Measurements from ENCODE around the gene ZNF496. TPM values are rescaled to one million over a fixed set of nuclear protein-coding genes. Genes with fewer than 3 reads are reported as not detected.
"Not testable (repeated sequence)": the region's sequence is repeated elsewhere in the genome, so short reads cannot be mapped to it uniquely, and the experiment has no call there.

Gene ZNF496
- total RNA-seq, 6 experiments from 2014 or later: 3.7 to 5.8 (median 5.3) TPM

GRCh38 chr1:247291161-247291560 lies 40.5 kb downstream of the ZNF496 start:
- TF ChIP-seq, protein P1, sequence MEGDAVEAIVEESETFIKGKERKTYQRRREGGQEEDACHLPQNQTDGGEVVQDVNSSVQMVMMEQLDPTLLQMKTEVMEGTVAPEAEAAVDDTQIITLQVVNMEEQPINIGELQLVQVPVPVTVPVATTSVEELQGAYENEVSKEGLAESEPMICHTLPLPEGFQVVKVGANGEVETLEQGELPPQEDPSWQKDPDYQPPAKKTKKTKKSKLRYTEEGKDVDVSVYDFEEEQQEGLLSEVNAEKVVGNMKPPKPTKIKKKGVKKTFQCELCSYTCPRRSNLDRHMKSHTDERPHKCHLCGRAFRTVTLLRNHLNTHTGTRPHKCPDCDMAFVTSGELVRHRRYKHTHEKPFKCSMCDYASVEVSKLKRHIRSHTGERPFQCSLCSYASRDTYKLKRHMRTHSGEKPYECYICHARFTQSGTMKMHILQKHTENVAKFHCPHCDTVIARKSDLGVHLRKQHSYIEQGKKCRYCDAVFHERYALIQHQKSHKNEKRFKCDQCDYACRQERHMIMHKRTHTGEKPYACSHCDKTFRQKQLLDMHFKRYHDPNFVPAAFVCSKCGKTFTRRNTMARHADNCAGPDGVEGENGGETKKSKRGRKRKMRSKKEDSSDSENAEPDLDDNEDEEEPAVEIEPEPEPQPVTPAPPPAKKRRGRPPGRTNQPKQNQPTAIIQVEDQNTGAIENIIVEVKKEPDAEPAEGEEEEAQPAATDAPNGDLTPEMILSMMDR (IDR thresholded peaks at IDR 0.05): no peak
- no peak for TF ChIP-seq POLR2A (IDR thresholded peaks at IDR 0.05)
- WGBS (ENCODE audit: insufficient coverage, low coverage, low lambda C conversion rate, missing lambda C conversion rate): no CpG with 5 or more reads among the region's 9 CpGs
- DNase-seq: no peak
- Histone ChIP-seq H3K36me3 (no peaks in the 10 kb centered on the region), H3K9me3 (no peaks in the 10 kb centered on the region), H3K4me3 (no peak overlapping the region), H3K27ac (no peak overlapping the region), H3K4me1 (no peaks in the 10 kb centered on the region), H3K27me3 (no peaks in the 10 kb centered on the region)
- intact Hi-C loops (cut with DNase I): no loop called here
- no peak for ATAC-seq

DNA sequence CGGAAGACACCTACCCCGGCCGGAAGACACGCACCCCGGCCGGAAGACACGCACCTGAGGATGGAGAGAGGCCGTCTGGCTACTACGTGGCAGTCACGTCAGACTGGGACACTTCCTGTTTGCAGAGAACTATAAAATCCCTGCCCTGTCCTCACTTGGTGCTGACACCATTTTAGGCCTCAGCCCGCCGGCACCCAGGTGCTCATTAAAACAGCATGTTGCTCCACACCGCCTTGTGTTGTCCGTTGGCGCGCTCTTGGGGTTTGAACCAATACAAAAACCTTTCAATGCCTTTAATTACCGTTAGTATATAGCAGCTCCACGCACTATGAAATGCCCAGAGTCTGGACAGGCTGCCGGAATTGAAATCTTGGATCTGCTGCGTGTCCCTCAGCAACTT lies 41.1 kb downstream of the ZNF496 start:
- H3K9me3 ChIP-seq: no peaks in the 10 kb centered on the region
- H3K27me3 ChIP-seq: no peaks in the 10 kb centered on the region
- H3K4me3 ChIP-seq: no peak overlapping the region
- TF ChIP-seq, protein P1 (IDR thresholded peaks at IDR 0.05): no peak
- no peak for TF ChIP-seq POLR2A (IDR thresholded peaks at IDR 0.05)
- no peak for ATAC-seq
- H3K36me3 ChIP-seq: no peaks in the 10 kb centered on the region
- H3K4me1 ChIP-seq: no peaks in the 10 kb centered on the region
- no peak for DNase-seq
- intact Hi-C loops (cut with DNase I): no loop called here
- 93% methylated on average over 6 of the region's 20 CpGs for WGBS (ENCODE audit: insufficient coverage, low coverage, low lambda C conversion rate, missing lambda C conversion rate)
- no peak overlapping the region for H3K27ac ChIP-seq

DNA sequence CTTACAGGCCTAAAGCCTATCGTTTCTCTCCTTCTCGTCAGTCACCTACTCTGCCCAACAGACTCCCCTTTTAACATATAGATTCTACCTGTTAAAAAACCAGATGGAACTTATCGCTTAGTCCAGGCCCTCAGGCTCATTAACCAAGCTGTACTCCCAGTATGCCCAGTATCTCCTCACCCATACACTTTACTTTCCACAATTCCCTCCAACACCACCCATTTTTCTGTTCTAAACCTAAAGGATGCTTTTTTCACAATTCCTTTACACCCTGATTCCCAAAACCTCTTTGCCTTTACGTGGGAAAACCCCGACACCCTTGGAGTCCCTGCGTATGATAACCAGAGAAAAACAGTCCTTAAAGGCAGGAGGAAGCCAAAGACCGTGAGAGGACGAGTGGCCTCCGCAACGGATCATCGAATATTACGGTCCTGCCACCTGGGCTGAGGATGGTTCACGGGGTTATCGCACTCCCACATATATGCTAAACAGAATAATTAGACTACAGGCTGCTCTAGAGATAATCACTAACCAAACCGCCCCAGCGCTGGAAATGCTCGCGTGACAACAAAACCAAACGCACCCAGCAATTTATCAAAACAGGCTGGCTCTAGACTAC lies 42.3 kb downstream of the ZNF496 start:
- DNase-seq; H3K27ac ChIP-seq; H3K36me3 ChIP-seq; intact Hi-C loops (cut with DNase I); H3K27me3 ChIP-seq; H3K4me3 ChIP-seq; H3K4me1 ChIP-seq; ATAC-seq; H3K9me3 ChIP-seq: not testable (repeated sequence)
- WGBS (ENCODE audit: insufficient coverage, low coverage, low lambda C conversion rate, missing lambda C conversion rate): 84% methylated on average over 18 of the region's 19 CpGs

DNA sequence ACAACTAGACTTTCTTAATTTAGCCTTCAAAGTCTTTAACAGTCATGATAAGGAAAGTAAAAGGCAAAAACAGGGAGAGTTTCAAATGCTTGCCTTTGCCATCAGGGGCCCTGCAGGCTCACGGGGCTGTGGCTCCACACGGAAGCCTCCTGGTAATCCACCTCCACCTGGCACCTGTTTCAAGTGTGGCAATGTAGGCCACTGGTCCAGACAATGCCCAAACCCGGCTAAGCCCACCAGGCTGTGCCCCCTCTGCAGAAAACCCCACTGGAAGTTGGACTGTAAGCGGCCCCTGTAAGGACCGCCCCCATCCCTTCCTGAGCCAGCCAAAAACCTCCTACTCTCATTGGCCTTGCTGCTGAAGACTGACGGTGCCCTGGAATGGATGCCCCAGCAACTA lies 43.3 kb downstream of the ZNF496 start:
- TF ChIP-seq, protein P1 (IDR thresholded peaks at IDR 0.05): no peak
- no peak for TF ChIP-seq POLR2A (IDR thresholded peaks at IDR 0.05)
- H3K9me3 ChIP-seq: no peaks in the 10 kb centered on the region
- DNase-seq: no peak
- H3K4me1 ChIP-seq: no peaks in the 10 kb centered on the region
- H3K4me3 ChIP-seq: no peak overlapping the region
- H3K36me3 ChIP-seq: no peaks in the 10 kb centered on the region
- no peaks in the 10 kb centered on the region for H3K27me3 ChIP-seq
- intact Hi-C loops (cut with DNase I): no loop called here
- ATAC-seq: no peak
- 100% methylated on average over 1 of the region's 6 CpGs for WGBS (ENCODE audit: insufficient coverage, low coverage, low lambda C conversion rate, missing lambda C conversion rate)
- H3K27ac ChIP-seq: no peak overlapping the region

DNA sequence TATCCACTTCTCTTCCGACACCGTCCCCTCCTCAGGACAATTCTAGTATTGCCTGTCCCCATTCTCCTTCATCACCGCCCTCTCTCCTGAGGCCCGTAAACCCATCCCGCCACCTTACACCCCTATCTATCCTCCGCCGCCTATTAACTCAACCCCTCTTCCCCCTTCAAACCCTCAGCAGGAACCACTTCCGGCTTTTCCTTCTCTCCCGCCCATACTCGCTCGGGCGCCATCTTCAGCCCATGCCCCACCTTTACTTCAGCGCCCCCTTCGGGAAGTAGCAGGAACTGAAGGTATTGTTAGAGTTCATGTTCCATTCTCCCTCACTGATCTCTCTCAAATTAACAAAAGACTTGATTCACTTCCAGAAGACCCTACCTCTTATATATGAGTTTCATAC lies 44.2 kb downstream of the ZNF496 start:
- no peak for DNase-seq
- Histone ChIP-seq H3K27me3 (no peaks in the 10 kb centered on the region), H3K4me1 (no peaks in the 10 kb centered on the region), H3K27ac (no peak overlapping the region), H3K9me3 (no peaks in the 10 kb centered on the region), H3K4me3 (no peak overlapping the region), H3K36me3 (no peaks in the 10 kb centered on the region)
- WGBS (ENCODE audit: insufficient coverage, low coverage, low lambda C conversion rate, missing lambda C conversion rate): 87% methylated on average over 14 of the region's 14 CpGs
- TF ChIP-seq, protein P1 (IDR thresholded peaks at IDR 0.05): no peak
- no peak for TF ChIP-seq POLR2A (IDR thresholded peaks at IDR 0.05)
- ATAC-seq: no peak
- intact Hi-C loops (cut with DNase I): no loop called here
